GM21529 (cell line): ENCODE measurements around the gene GANAB.
"Not testable (repeated sequence)": the region's sequence is repeated elsewhere in the genome, so short reads cannot be mapped to it uniquely, and the experiment has no call there.

Experiments
- ATAC-seq: cut with Tn5 transposase; IDR thresholded peaks from one replicate; pipeline ENCODE4 v1.9.1; 2021; ENCODE audit not compliant: unreplicated experiment

Gene GANAB

GRCh38 chr11:62667460-62667859 is 21.0 kb upstream of the GANAB start:
- ATAC-seq, result no peak

- no peak for ATAC-seq
Observed at GRCh38 chr11:62666259-62666926, 20.0 kb upstream of the GANAB start.

- ATAC-seq, result peak; percentile 12
Observed at GRCh38 chr11:62665599-62666258, 19.3 kb upstream of the GANAB start.

- ATAC-seq, result peak; percentile 75
Observed at GRCh38 chr11:62665075-62665598, 18.7 kb upstream of the GANAB start, which contains the start of the genes C11orf98 and CSKMT. TSS of gene C11orf98 (minus strand) at chr11:62665210. CDS start at chr11:62665169, 41 bp downstream. TSS of gene CSKMT (plus strand) at chr11:62665312. CDS start at chr11:62665880, 568 bp downstream.

GRCh38 chr11:62664405-62665074 is 18.1 kb upstream of the GANAB start:
- ATAC-seq, result peak; percentile 39

GRCh38 chr11:62656796-62657429 is 10.5 kb upstream of the GANAB start:
- ATAC-seq, result no peak

- no peak for ATAC-seq
Observed at GRCh38 chr11:62654297-62654696, 7.9 kb upstream of the GANAB start.

- no peak for ATAC-seq
Observed at GRCh38 chr11:62652161-62653006, 6.0 kb upstream of the GANAB start.

- not testable (repeated sequence) for ATAC-seq
Observed at GRCh38 chr11:62650283-62650682, 3.9 kb upstream of the GANAB start.

- ATAC-seq, result no peak
Observed at GRCh38 chr11:62649486-62649885, 3.1 kb upstream of the GANAB start.

GRCh38 chr11:62648967-62649364 is 2.6 kb upstream of the GANAB start:
- ATAC-seq, result no peak

- ATAC-seq, result no peak
Observed at GRCh38 chr11:62648185-62648966, 2.0 kb upstream of the GANAB start.

GRCh38 chr11:62647609-62648005 is 1.2 kb upstream of the GANAB start:
- no peak for ATAC-seq

- ATAC-seq, result peak; percentile 1
Observed at GRCh38 chr11:62646825-62647608, 604 bp upstream of the GANAB start.

- no peak for ATAC-seq
Observed at GRCh38 chr11:62645671-62645945, 805 bp downstream of the GANAB start.

- no peak for ATAC-seq
Observed at GRCh38 chr11:62644220-62644619, 2.2 kb downstream of the GANAB start.

GRCh38 chr11:62632492-62632891 is 13.9 kb downstream of the GANAB start:
- ATAC-seq, result no peak

- no peak for ATAC-seq
Observed at GRCh38 chr11:62627713-62628112, 18.7 kb downstream of the GANAB start.

GRCh38 chr11:62622476-62623089 is 23.8 kb downstream of the GANAB start:
- ATAC-seq, result no peak
